Muscle layer of duodenum (tissue), 2 donors: ENCODE measurements around the gene SHB.

Experiments
- H3K27ac ChIP-seq: one replicate; pipeline ENCODE4 v1.7.0; 2013; ENCODE audit warnings: mild to moderate bottlenecking, low read length
- H3K27me3 ChIP-seq: one replicate; pipeline ENCODE4 v1.7.0; 2013; ENCODE audit warnings: low read depth, mild to moderate bottlenecking, control low read depth, low read length
- H3K36me3 ChIP-seq, 2 donors: one replicate each; pipeline ENCODE4 v1.7.0; 2013; ENCODE audit warnings: low read length in 2 of 2, control low read depth in 1 of 2, mild to moderate bottlenecking in 1 of 2; ENCODE audit not compliant: insufficient read depth in 2 of 2, control insufficient read depth in 1 of 2
- H3K4me1 ChIP-seq, 2 donors: one replicate each; pipeline ENCODE4 v1.7.0; 2013; ENCODE audit warnings: low read length in 2 of 2, mild to moderate bottlenecking in 2 of 2, control low read depth in 1 of 2, moderate library complexity in 1 of 2; ENCODE audit not compliant: insufficient read depth in 2 of 2, control insufficient read depth in 1 of 2
- H3K4me3 ChIP-seq, 2 donors: one replicate each; pipeline ENCODE4 v1.7.0; 2013; ENCODE audit warnings: low read length in 2 of 2, low read depth in 1 of 2, mild to moderate bottlenecking in 1 of 2
- H3K9me3 ChIP-seq, 2 donors: one replicate each; pipeline ENCODE4 v1.7.0; 2013; ENCODE audit warnings: low read length in 2 of 2, control low read depth in 1 of 2, mild to moderate bottlenecking in 1 of 2; ENCODE audit not compliant: control insufficient read depth in 1 of 2
- donor health status: healthy.

The SHB gene

GRCh38 chr9:37957664-37957953 is 111.4 kb downstream of the SHB start:
- H3K27ac ChIP-seq: no peak overlapping the region
- H3K9me3 ChIP-seq: no peaks in the 10 kb centered on the region
- no peak overlapping the region for H3K4me3 ChIP-seq
- no peaks in the 10 kb centered on the region for H3K4me1 ChIP-seq
- peaks cover 5 to 10% of the 10 kb centered on the region in 2 donors for H3K36me3 ChIP-seq
- H3K27me3 ChIP-seq: no peaks in the 10 kb centered on the region

GRCh38 chr9:37956904-37957663 is 111.9 kb downstream of the SHB start:
- no peaks in the 10 kb centered on the region for H3K27me3 ChIP-seq
- no peak overlapping the region for H3K4me3 ChIP-seq
- no peaks in the 10 kb centered on the region for H3K9me3 ChIP-seq
- peaks cover 5 to 15% of the 10 kb centered on the region in 2 donors for H3K36me3 ChIP-seq
- no peak overlapping the region for H3K27ac ChIP-seq
- H3K4me1 ChIP-seq: no peaks in the 10 kb centered on the region

GRCh38 chr9:37956423-37956820 is 112.6 kb downstream of the SHB start:
- no peak overlapping the region for H3K27ac ChIP-seq
- peaks cover 5 to 19% of the 10 kb centered on the region in 2 donors for H3K36me3 ChIP-seq
- H3K4me1 ChIP-seq: no peaks in the 10 kb centered on the region
- no peak overlapping the region for H3K4me3 ChIP-seq
- H3K27me3 ChIP-seq: no peaks in the 10 kb centered on the region
- H3K9me3 ChIP-seq: no peaks in the 10 kb centered on the region

- H3K36me3 ChIP-seq: peaks cover 5 to 19% of the 10 kb centered on the region in 2 donors
- no peaks in the 10 kb centered on the region for H3K9me3 ChIP-seq
- H3K4me1 ChIP-seq: no peaks in the 10 kb centered on the region
- H3K4me3 ChIP-seq: no peak overlapping the region
- H3K27me3 ChIP-seq: no peaks in the 10 kb centered on the region
- H3K27ac ChIP-seq: no peak overlapping the region
These were observed 113.1 kb downstream of the SHB start for GRCh38 chr9:37955781-37956422.

GRCh38 chr9:37954581-37954981 is 114.4 kb downstream of the SHB start:
- no peak overlapping the region for H3K4me3 ChIP-seq
- H3K4me1 ChIP-seq: no peaks in the 10 kb centered on the region
- H3K36me3 ChIP-seq: peaks cover 5 to 19% of the 10 kb centered on the region in 2 donors
- no peaks in the 10 kb centered on the region for H3K27me3 ChIP-seq
- H3K27ac ChIP-seq: no peak overlapping the region
- no peaks in the 10 kb centered on the region for H3K9me3 ChIP-seq

GRCh38 chr9:37953775-37954437 is 115.1 kb downstream of the SHB start:
- Histone ChIP-seq H3K27ac (no peak overlapping the region), H3K4me3 (no peak overlapping the region), H3K27me3 (no peaks in the 10 kb centered on the region), H3K9me3 (no peaks in the 10 kb centered on the region), H3K4me1 (no peaks in the 10 kb centered on the region), H3K36me3 (peaks cover 5 to 19% of the 10 kb centered on the region in 2 donors)

DNA sequence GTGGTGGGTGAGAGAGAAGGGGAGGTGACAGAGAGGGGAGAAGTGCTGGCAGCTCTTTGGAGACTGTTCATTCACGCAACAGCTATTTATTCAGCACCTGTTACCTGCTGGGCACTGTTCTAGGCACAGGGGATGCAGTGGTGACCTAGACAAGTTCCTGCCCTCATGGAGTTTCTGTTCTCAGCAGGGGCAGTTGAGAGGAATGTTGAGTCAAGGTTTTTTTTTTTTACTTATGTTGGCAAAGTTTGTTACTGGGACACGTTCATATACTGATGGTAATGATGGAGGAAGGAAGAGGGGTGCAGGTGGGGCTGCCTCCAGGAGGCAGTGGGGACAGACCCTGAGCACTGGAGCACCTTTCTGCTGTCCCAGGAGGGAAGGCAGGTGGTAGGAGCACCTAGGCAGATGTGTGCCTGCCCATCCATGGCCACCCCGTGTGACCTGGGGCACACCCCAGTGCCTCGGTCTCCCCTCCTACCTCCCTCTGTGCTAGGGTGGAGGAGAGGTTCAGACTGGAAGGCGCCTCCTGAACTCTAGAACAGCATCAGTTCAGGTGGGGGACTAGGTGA is 115.7 kb downstream of the SHB start:
- Histone ChIP-seq H3K27me3 (no peaks in the 10 kb centered on the region), H3K4me3 (no peak overlapping the region), H3K27ac (no peak overlapping the region), H3K4me1 (no peaks in the 10 kb centered on the region), H3K9me3 (no peaks in the 10 kb centered on the region), H3K36me3 (peaks cover 9 to 19% of the 10 kb centered on the region in 2 donors)

GRCh38 chr9:37952731-37953130 is 116.3 kb downstream of the SHB start:
- H3K9me3 ChIP-seq: no peaks in the 10 kb centered on the region
- peaks cover 13 to 19% of the 10 kb centered on the region in 2 donors for H3K36me3 ChIP-seq
- no peaks in the 10 kb centered on the region for H3K4me1 ChIP-seq
- no peak overlapping the region for H3K4me3 ChIP-seq
- H3K27ac ChIP-seq: no peak overlapping the region
- H3K27me3 ChIP-seq: no peaks in the 10 kb centered on the region

GRCh38 chr9:37951671-37952449 is 117.2 kb downstream of the SHB start:
- Histone ChIP-seq H3K36me3 (peaks cover 19% of the 10 kb centered on the region in 2 donors), H3K4me1 (no peaks in the 10 kb centered on the region), H3K4me3 (no peak overlapping the region), H3K9me3 (no peaks in the 10 kb centered on the region), H3K27me3 (no peaks in the 10 kb centered on the region), H3K27ac (no peak overlapping the region)

DNA sequence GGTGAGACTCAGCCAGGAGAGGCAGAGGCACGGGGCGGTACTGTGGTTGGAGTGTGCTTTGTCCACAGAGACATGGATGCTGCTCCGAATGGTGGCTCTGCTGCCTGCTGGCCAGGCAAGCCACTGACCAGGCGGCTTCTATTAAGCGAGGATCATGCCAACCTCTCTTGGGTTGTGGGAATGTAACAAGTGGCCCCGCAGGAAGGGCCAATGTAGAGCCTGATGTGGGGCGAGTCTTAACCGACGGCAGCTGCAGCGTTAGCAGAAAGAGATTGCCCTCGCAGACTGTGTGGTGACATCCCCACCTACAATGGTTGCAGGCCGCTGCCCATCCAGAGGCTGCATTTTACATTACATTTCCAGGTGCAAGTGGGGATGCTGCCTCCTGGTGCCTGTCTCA is 118.5 kb downstream of the SHB start:
- Histone ChIP-seq H3K9me3 (no peaks in the 10 kb centered on the region), H3K4me1 (no peaks in the 10 kb centered on the region), H3K36me3 (peaks cover 19 to 24% of the 10 kb centered on the region in 2 donors), H3K27ac (no peak overlapping the region), H3K27me3 (no peaks in the 10 kb centered on the region), H3K4me3 (no peak overlapping the region)

GRCh38 chr9:37949576-37949975 is 119.5 kb downstream of the SHB start:
- H3K4me1 ChIP-seq: peaks cover 0 to 3% of the 10 kb centered on the region in 2 donors

More at GRCh38 chr9:37949576-37949975, 119.5 kb downstream of the SHB start:
- Histone ChIP-seq H3K4me3 (no peak overlapping the region), H3K36me3 (peaks cover 13 to 19% of the 10 kb centered on the region in 2 donors), H3K9me3 (no peaks in the 10 kb centered on the region), H3K27ac (no peak overlapping the region), H3K27me3 (no peaks in the 10 kb centered on the region)
